NCI-H2081 (cell line): ENCODE results near the gene ZBTB25.
A peak's percentile ranks its signal among the peaks of the same experiment; 100 is the strongest.
"Not testable (repeated sequence)": the region's sequence is repeated elsewhere in the genome, so short reads cannot be mapped to it uniquely, and the experiment has no call there.

ENCODE experiments used
- DNase-seq, 2 experiments: peaks; one replicate each; lab custom pipeline; 2025; lab: John Stamatoyannopoulos, UW

ZBTB25 gene

GRCh38 chr14:64503434-64504309, at the start of gene ZBTB25:
Gene ZBTB25, minus strand, starts transcription at chr14:64503838. Its CDS starts 13,305 bp downstream, at chr14:64490533.
- peak; percentile 93 to 95 for DNase-seq

- peak; percentile 7 to 63 for DNase-seq
These were observed 47.1 kb upstream of the ZBTB25 start for GRCh38 chr14:64550621-64551333.

- peak; percentile 67 to 84 for DNase-seq
These were observed 46.4 kb upstream of the ZBTB25 start, which contains the start of gene PPP1R36 for GRCh38 chr14:64549791-64550620. Gene PPP1R36, plus strand, starts transcription at chr14:64549961. Its CDS starts 37 bp downstream, at chr14:64549998.

- DNase-seq = no peak
These were observed 45.4 kb upstream of the ZBTB25 start for GRCh38 chr14:64549016-64549415.

GRCh38 chr14:64544607-64545312, 41.1 kb upstream of the ZBTB25 start:
- DNase-seq = no peak

- no peak for DNase-seq
These were observed 39.2 kb upstream of the ZBTB25 start for GRCh38 chr14:64542836-64543201.

GRCh38 chr14:64541972-64542835, 38.6 kb upstream of the ZBTB25 start:
- DNase-seq = no peak

GRCh38 chr14:64541261-64541971, 37.8 kb upstream of the ZBTB25 start:
- DNase-seq = no peak

GRCh38 chr14:64540208-64541202, 36.9 kb upstream of the ZBTB25 start, which contains the start of gene HSPA2:
Gene HSPA2, plus strand, starts transcription at chr14:64540741. Its CDS starts 109 bp downstream, at chr14:64540850.
- peak; percentile 93 to 96 for DNase-seq

GRCh38 chr14:64536488-64537245, 33.0 kb upstream of the ZBTB25 start:
- no peak for DNase-seq

- no peak for DNase-seq
These were observed 27.9 kb upstream of the ZBTB25 start for GRCh38 chr14:64531567-64531966.

- no peak for DNase-seq
These were observed 21.7 kb upstream of the ZBTB25 start for GRCh38 chr14:64525354-64525753.

- DNase-seq = no peak
These were observed 19.1 kb upstream of the ZBTB25 start for GRCh38 chr14:64522591-64523355.

- DNase-seq = no peak
These were observed 17.1 kb upstream of the ZBTB25 start for GRCh38 chr14:64520699-64521098.

- DNase-seq = no peak
These were observed 14.6 kb upstream of the ZBTB25 start for GRCh38 chr14:64518229-64518628.

GRCh38 chr14:64517667-64518066, 14.0 kb upstream of the ZBTB25 start:
- not testable (repeated sequence) for DNase-seq

- no peak for DNase-seq
These were observed 13.3 kb upstream of the ZBTB25 start for GRCh38 chr14:64516969-64517368.
